H1 (cell line): ENCODE results near the gene TUT4. TPM values are rescaled to one million over a fixed set of nuclear protein-coding genes. Genes with fewer than 3 reads are reported as not detected.

Experiments
- CTCF ChIA-PET: fragments of 300-600 bp; sonication (Branson Sonifier 250); formaldehyde crosslinking; loops from one replicate; lab custom pipeline; 2021; ENCODE audit not compliant: partially characterized antibody; lab: Charles Lee
- POLR2A ChIA-PET: fragments of 300-600 bp; sonication (Branson Sonifier 250); formaldehyde crosslinking; loops from one replicate; lab custom pipeline; 2021; ENCODE audit warnings: inconsistent platforms; ENCODE audit not compliant: partially characterized antibody; lab: Charles Lee
- DNase-seq, 2 experiments: peaks; one replicate each; pipeline versions ENCODE4 v3.0.0 to v3.0.0-alpha.2; 2010 to 2022; ENCODE audit warnings: low spot score in 2 of 2, low read depth in 1 of 2, mixed read lengths in 1 of 2
- FAIRE-seq: peaks from 2 replicates; lab custom pipeline; 2011; peaks lifted over from hg19 to GRCh38; lab: Jason Lieb, UNC
- H2AFZ ChIP-seq: 2 replicates; pipeline ENCODE4 v1.8.1; 2012; ENCODE audit warnings: low read length, inconsistent platforms
- H2AK5ac ChIP-seq: 2 replicates; pipeline ENCODE4 v1.6.1; 2013; ENCODE audit warnings: low read depth, low read length
- H2BK120ac ChIP-seq: replicated peaks from 2 replicates; pipeline ENCODE3; 2013; ENCODE audit warnings: low read depth, low read length, inconsistent platforms
- H2BK12ac ChIP-seq: 2 replicates; pipeline ENCODE4 v1.6.1; 2013; ENCODE audit warnings: low read depth, low read length
- H2BK15ac ChIP-seq: 2 replicates; pipeline ENCODE4 v1.6.1; 2013; ENCODE audit warnings: low read length
- H2BK20ac ChIP-seq: 2 replicates; pipeline ENCODE4 v1.6.1; 2013; ENCODE audit warnings: low read length
- H2BK5ac ChIP-seq: 2 replicates; pipeline ENCODE4 v1.6.1; 2013; ENCODE audit warnings: low read depth, low read length
- H3K14ac ChIP-seq: 2 replicates; pipeline ENCODE4 v1.6.1; 2013; ENCODE audit warnings: inconsistent platforms; ENCODE audit not compliant: insufficient read length
- H3K18ac ChIP-seq: 2 replicates; pipeline ENCODE4 v1.6.1; 2013; ENCODE audit warnings: low read length; ENCODE audit errors: extremely low read depth
- H3K23ac ChIP-seq: 2 replicates; pipeline ENCODE4 v1.6.1; 2013; ENCODE audit warnings: inconsistent platforms; ENCODE audit not compliant: insufficient read length
- H3K23me2 ChIP-seq: 2 replicates; pipeline ENCODE4 v1.6.1; 2013; ENCODE audit warnings: low read depth, low read length
- H3K27ac ChIP-seq: 2 replicates; pipeline ENCODE4 v1.6.1; 2011; ENCODE audit warnings: low read depth, low read length, inconsistent platforms
- H3K27me3 ChIP-seq, 4 experiments: replicated peaks in 1 of 4; 1 replicate in 1 of 4; 2 replicates in 3 of 4; pipeline versions ENCODE4 v1.6.1 to v1.8.1; 2011 to 2013; ENCODE audit warnings: low read length in 3 of 4, mild to moderate bottlenecking in 3 of 4, inconsistent platforms in 2 of 4, mixed read lengths in 2 of 4, moderate library complexity in 1 of 4; ENCODE audit not compliant: control insufficient read depth in 3 of 4, insufficient read depth in 3 of 4; ENCODE audit errors: extremely low read depth in 1 of 4
- H3K36me3 ChIP-seq, 4 experiments: 2 replicates each; pipeline versions ENCODE4 v1.6.1 to v1.8.1; 2011 to 2013; ENCODE audit warnings: mild to moderate bottlenecking in 4 of 4, low read length in 3 of 4, moderate library complexity in 2 of 4, control low read depth in 1 of 4, inconsistent platforms in 1 of 4; ENCODE audit not compliant: insufficient read depth in 4 of 4, control insufficient read depth in 2 of 4
- H3K4ac ChIP-seq: replicated peaks from 2 replicates; pipeline ENCODE3; 2013; ENCODE audit warnings: low read length, low read depth, mixed read lengths, inconsistent platforms; ENCODE audit not compliant: insufficient read length
- H3K4me1 ChIP-seq, 4 experiments: replicated peaks in 1 of 4; 1 replicate in 1 of 4; 2 replicates in 3 of 4; pipeline versions ENCODE4 v1.6.1 to v1.8.1; 2011 to 2013; ENCODE audit warnings: low read length in 3 of 4, inconsistent platforms in 2 of 4, mixed read lengths in 1 of 4; ENCODE audit not compliant: insufficient read depth in 4 of 4, control insufficient read depth in 3 of 4
- H3K4me2 ChIP-seq, 2 experiments: 2 replicates each; pipeline versions ENCODE4 v1.6.1 to v1.8.1; 2011 to 2013; ENCODE audit warnings: low read depth in 2 of 2, low read length in 2 of 2, control low read depth in 1 of 2, inconsistent platforms in 1 of 2, mild to moderate bottlenecking in 1 of 2; ENCODE audit not compliant: insufficient read depth in 1 of 2
- H3K4me3 ChIP-seq, 4 experiments: fragments of 200-600, 300-600 bp in 1 of 4; sonication (generic), shearing (Covaris generic), sonication (Bioruptor Twin) in 1 of 4; 2 replicates each; pipeline versions ENCODE4 v1.5.1 to v1.8.1; 2011 to 2016; ENCODE audit warnings: low read length in 4 of 4, low read depth in 3 of 4, control low read depth in 2 of 4, inconsistent platforms in 2 of 4, mild to moderate bottlenecking in 2 of 4, mixed read lengths in 1 of 4, moderate library complexity in 1 of 4; ENCODE audit not compliant: insufficient read depth in 2 of 4; ENCODE audit errors: extremely low read depth in 1 of 4
- H3K56ac ChIP-seq: replicated peaks from 2 replicates; pipeline ENCODE3; 2013; ENCODE audit warnings: low read depth, mild to moderate bottlenecking, mixed read lengths, low read length, inconsistent platforms; ENCODE audit not compliant: insufficient read length
- H3K79me1 ChIP-seq: 2 replicates; pipeline ENCODE4 v1.6.1; 2013; ENCODE audit warnings: low read depth, low read length, control low read depth
- H3K79me2 ChIP-seq, 2 experiments: 2 replicates each; pipeline versions ENCODE4 v1.6.1 to v1.8.1; 2012 to 2013; ENCODE audit warnings: low read length in 2 of 2, mild to moderate bottlenecking in 2 of 2, inconsistent platforms in 1 of 2; ENCODE audit not compliant: insufficient read depth in 2 of 2, control insufficient read depth in 1 of 2
- H3K9ac ChIP-seq, 4 experiments: replicated peaks in 1 of 4; 1 replicate in 1 of 4; 2 replicates in 3 of 4; pipeline versions ENCODE4 v1.6.1 to v1.8.1; 2011 to 2013; ENCODE audit warnings: low read depth in 3 of 4, low read length in 3 of 4, control low read depth in 2 of 4, mild to moderate bottlenecking in 2 of 4, moderate library complexity in 2 of 4, inconsistent platforms in 1 of 4; ENCODE audit errors: extremely low read depth in 1 of 4
- H3K9me3 ChIP-seq, 2 experiments: 2 replicates each; pipeline versions ENCODE4 v1.6.1 to v1.8.1; 2012 to 2013; ENCODE audit warnings: mild to moderate bottlenecking in 2 of 2, moderate library complexity in 2 of 2, control low read depth in 1 of 2, inconsistent platforms in 1 of 2, low read depth in 1 of 2, low read length in 1 of 2, mixed read lengths in 1 of 2; ENCODE audit not compliant: insufficient read depth in 2 of 2
- H4K20me1 ChIP-seq, 2 experiments: replicated peaks in 1 of 2; 2 replicates each; pipeline versions ENCODE3 to v1.8.1; 2011 to 2013; ENCODE audit warnings: inconsistent platforms in 2 of 2, low read length in 2 of 2, mild to moderate bottlenecking in 1 of 2; ENCODE audit not compliant: insufficient read depth in 2 of 2, control insufficient read depth in 1 of 2
- H4K5ac ChIP-seq: 2 replicates; pipeline ENCODE4 v1.6.1; 2013; ENCODE audit warnings: low read length, low read depth, mixed read lengths, inconsistent platforms; ENCODE audit not compliant: insufficient read length
- H4K8ac ChIP-seq: 2 replicates; pipeline ENCODE4 v1.8.0; 2013; ENCODE audit warnings: mild to moderate bottlenecking, moderate library complexity, low read length, inconsistent platforms; ENCODE audit not compliant: insufficient read depth; ENCODE audit errors: extremely low read depth
- H4K91ac ChIP-seq: replicated peaks from 2 replicates; pipeline ENCODE3; 2013; ENCODE audit warnings: low read length, mixed read lengths, inconsistent platforms; ENCODE audit not compliant: insufficient read length
- CHD2 ChIP-seq: IDR thresholded peaks from 2 replicates; pipeline ENCODE4 v1.6.1; 2012; ENCODE audit warnings: low read length, improper control_type of control experiment
- CREB1 ChIP-seq: IDR thresholded peaks from 2 replicates; pipeline ENCODE4 v1.6.1; 2012; ENCODE audit warnings: inconsistent platforms
- EZH2 ChIP-seq: fragments of 200-600 bp; sonication (generic); IDR thresholded peaks from 2 replicates; pipeline ENCODE4 v1.7.1; 2012; ENCODE audit warnings: low read depth, mild to moderate bottlenecking, moderate library complexity, low read length, inconsistent platforms; ENCODE audit not compliant: severe bottlenecking
- FOSL1 ChIP-seq: IDR thresholded peaks from 2 replicates; pipeline ENCODE4 v1.6.1; 2011; ENCODE audit warnings: mild to moderate bottlenecking, low read depth, low read length, moderate library complexity; ENCODE audit not compliant: insufficient read depth
- SIX5 ChIP-seq: IDR thresholded peaks from 2 replicates; pipeline ENCODE4 v1.6.1; 2011; ENCODE audit warnings: mild to moderate bottlenecking, low read depth, low read length
- WGBS, 2 experiments: shearing (Covaris generic) in 1 of 2; methylation state at CpG; one replicate each; pipeline versions ENCODE4 v1.1.6 to v1.1.7; 2013 to 2015; ENCODE audit warnings: low lambda C conversion rate in 2 of 2, mixed read lengths in 2 of 2, inconsistent platforms in 1 of 2, low coverage in 1 of 2, missing lambda C conversion rate in 1 of 2; ENCODE audit not compliant: insufficient replicate concordance in 2 of 2, insufficient coverage in 1 of 2, insufficient read length in 1 of 2; ENCODE audit errors: extremely low coverage in 1 of 2, missing lambda C conversion rate in 1 of 2; 5-methylcytosine and 5-hydroxymethylcytosine counted together
- polyA plus RNA-seq, 7 experiments: library from polyadenylated mRNA; depleted of rRNA in 3 of 7; stranded (reverse) in 5 of 7; unstranded in 2 of 7; fragments of >200 nt in 5 of 7; fragments of 200-250 nt in 2 of 7; gene quantifications; 1 replicate in 5 of 7; 2 replicates in 1 of 7; 4 replicates in 1 of 7; pipeline versions ENCODE4 v1.2.1 to v1.2.3, GENCODE V29; 2011 to 2013; ENCODE audit warnings: missing spikeins in 2 of 7, mixed read lengths in 2 of 7
- total RNA-seq: library from RNA; stranded (reverse); fragmentation: NEBNext Ultra II Directional; extraction: Animal tissue kit (Norgen Biotek cat#: 25700); gene quantifications from 2 replicates; pipeline ENCODE4 v1.2.1, GENCODE V29; 2021
- TF ChIP-seq, protein P1 (sequence below): IDR thresholded peaks from 2 replicates; pipeline ENCODE4 v1.6.1; 2011; ENCODE audit warnings: low read length, improper control_type of control experiment

Gene TUT4
- total and polyA plus RNA-seq, 2 of the 8 experiments (the other 6 are each of a cell fraction or from before 2014, with no cell fraction given) = 54.5 to 63.3 TPM

DNA sequence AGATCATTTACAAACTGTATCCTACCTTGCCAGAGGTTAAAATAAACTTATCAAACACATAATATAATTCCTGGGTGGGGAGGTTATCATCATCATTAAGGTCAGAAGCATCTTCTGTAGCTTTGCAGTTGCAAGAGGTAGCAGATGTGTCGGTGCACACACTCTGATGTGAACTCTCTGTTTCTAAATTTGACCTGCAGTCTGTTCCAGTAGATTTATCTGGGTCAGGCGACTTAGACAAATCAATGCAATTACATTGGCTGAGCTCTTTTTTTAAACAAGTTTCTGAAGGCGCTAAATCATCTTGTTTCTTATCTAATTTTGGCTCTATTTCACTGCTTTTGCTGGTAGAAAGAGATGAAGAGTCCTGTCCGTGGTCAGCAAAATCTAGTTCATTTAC is 78.1 kb downstream of the TUT4 start:
- CTCF ChIA-PET = interaction anchor here (1.0 kb wide), 2 partner anchors 34 to 185 kb away, joined by 3 read pairs; no protein-coding TSS in a partner anchor
- H3K23me2 ChIP-seq = no peaks in the 10 kb centered on the region

More for the DNA sequence above, 78.1 kb downstream of the TUT4 start:
- POLR2A ChIA-PET = interaction anchor here (2.5 kb wide), 1 partner anchor 12 kb away, joined by 8 read pairs; no protein-coding TSS in a partner anchor
- H3K23ac ChIP-seq = no peak overlapping the region
- no peak overlapping the region for H4K91ac ChIP-seq
- H3K36me3 ChIP-seq = peaks cover 0 to 11% (median 3%) of the 10 kb centered on the region in 4 experiments; a peak in 1 of 8 replicates
- no peaks in the 10 kb centered on the region for H3K9me3 ChIP-seq
- no peak overlapping the region for H2BK5ac ChIP-seq
- no peaks in the 10 kb centered on the region for H3K4me1 ChIP-seq
- no peak overlapping the region for H2BK120ac ChIP-seq
- no peak for DNase-seq
- TF ChIP-seq SIX5 = no peak
- TF ChIP-seq, protein P1, sequence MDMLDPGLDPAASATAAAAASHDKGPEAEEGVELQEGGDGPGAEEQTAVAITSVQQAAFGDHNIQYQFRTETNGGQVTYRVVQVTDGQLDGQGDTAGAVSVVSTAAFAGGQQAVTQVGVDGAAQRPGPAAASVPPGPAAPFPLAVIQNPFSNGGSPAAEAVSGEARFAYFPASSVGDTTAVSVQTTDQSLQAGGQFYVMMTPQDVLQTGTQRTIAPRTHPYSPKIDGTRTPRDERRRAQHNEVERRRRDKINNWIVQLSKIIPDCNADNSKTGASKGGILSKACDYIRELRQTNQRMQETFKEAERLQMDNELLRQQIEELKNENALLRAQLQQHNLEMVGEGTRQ = no peak
- no peak for TF ChIP-seq EZH2
- no peak for TF ChIP-seq FOSL1
- no peak for TF ChIP-seq CHD2
- TF ChIP-seq CREB1 = no peak
- no peak overlapping the region for H3K4me3 ChIP-seq
- no peak overlapping the region for H3K4me2 ChIP-seq
- H2AK5ac ChIP-seq = no peak overlapping the region
- no peak overlapping the region for H3K14ac ChIP-seq
- H3K27me3 ChIP-seq = no peaks in the 10 kb centered on the region
- H4K20me1 ChIP-seq = no peaks in the 10 kb centered on the region
- H4K5ac ChIP-seq = no peak overlapping the region
- no peak overlapping the region for H3K27ac ChIP-seq
- no peak overlapping the region for H3K9ac ChIP-seq
- H2AFZ ChIP-seq = no peak overlapping the region
- no peaks in the 10 kb centered on the region for H3K79me1 ChIP-seq
- 91% methylated on average over 4 of the region's 4 CpGs; no CpG with 5 or more reads in 1 of the 2 experiments for WGBS, 2 experiments
- H2BK20ac ChIP-seq = no peak overlapping the region
- no peak overlapping the region for H2BK15ac ChIP-seq
- H2BK12ac ChIP-seq = no peak overlapping the region
- H3K4ac ChIP-seq = no peak overlapping the region
- H3K18ac ChIP-seq = no peak overlapping the region
- no peaks in the 10 kb centered on the region for H3K79me2 ChIP-seq
- no peak overlapping the region for H3K56ac ChIP-seq
- FAIRE-seq = no peak
- H4K8ac ChIP-seq = no peak overlapping the region
